ENCODE data around the gene NANOS3. TPM values are rescaled to one million over a fixed set of nuclear protein-coding genes. Genes with fewer than 3 reads are reported as not detected.
A peak's percentile ranks its signal among the peaks of the same experiment; 100 is the strongest.

The NANOS3 gene
- total and polyA plus RNA-seq, 9 of the 15 experiments (the other 6 are each of a cell fraction or from before 2014, with no cell fraction given) = not detected

DNA sequence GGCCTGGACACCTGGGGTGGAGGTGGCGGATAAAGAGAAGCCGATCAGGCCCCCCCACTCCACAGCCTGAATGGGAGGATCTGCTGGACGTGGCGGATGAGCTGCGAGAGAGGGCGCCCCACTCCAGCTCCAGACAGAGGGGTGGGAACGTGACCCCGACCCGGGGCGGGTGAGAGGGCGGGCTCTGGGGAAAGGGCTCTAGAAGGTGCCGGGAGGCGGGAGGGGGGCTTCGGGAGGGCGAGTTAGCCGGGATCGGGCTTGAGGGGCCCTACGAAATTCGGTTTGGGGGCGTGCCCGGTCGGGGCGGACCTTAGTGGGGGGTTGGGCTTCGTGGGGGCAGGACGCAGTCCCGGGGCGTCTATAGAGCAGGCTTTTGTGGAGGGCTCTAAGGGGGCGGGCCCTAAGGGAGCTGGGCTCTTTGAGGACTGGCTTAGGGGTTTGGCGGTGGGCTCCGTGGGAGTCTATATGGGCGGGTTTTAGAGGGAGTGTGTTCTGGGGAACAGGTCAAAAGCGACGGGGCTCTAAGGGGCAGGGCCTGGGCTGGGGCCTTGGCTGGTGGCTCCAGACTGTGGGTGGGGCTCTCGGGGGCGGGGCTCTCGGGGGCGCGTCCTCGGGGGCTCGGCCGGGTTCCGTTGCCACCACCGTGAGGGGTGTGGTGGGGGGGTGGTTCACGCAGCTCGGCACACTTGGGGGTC lies 4.1 kb upstream of the NANOS3 start (continued):
- TF ChIP-seq, protein P1, sequence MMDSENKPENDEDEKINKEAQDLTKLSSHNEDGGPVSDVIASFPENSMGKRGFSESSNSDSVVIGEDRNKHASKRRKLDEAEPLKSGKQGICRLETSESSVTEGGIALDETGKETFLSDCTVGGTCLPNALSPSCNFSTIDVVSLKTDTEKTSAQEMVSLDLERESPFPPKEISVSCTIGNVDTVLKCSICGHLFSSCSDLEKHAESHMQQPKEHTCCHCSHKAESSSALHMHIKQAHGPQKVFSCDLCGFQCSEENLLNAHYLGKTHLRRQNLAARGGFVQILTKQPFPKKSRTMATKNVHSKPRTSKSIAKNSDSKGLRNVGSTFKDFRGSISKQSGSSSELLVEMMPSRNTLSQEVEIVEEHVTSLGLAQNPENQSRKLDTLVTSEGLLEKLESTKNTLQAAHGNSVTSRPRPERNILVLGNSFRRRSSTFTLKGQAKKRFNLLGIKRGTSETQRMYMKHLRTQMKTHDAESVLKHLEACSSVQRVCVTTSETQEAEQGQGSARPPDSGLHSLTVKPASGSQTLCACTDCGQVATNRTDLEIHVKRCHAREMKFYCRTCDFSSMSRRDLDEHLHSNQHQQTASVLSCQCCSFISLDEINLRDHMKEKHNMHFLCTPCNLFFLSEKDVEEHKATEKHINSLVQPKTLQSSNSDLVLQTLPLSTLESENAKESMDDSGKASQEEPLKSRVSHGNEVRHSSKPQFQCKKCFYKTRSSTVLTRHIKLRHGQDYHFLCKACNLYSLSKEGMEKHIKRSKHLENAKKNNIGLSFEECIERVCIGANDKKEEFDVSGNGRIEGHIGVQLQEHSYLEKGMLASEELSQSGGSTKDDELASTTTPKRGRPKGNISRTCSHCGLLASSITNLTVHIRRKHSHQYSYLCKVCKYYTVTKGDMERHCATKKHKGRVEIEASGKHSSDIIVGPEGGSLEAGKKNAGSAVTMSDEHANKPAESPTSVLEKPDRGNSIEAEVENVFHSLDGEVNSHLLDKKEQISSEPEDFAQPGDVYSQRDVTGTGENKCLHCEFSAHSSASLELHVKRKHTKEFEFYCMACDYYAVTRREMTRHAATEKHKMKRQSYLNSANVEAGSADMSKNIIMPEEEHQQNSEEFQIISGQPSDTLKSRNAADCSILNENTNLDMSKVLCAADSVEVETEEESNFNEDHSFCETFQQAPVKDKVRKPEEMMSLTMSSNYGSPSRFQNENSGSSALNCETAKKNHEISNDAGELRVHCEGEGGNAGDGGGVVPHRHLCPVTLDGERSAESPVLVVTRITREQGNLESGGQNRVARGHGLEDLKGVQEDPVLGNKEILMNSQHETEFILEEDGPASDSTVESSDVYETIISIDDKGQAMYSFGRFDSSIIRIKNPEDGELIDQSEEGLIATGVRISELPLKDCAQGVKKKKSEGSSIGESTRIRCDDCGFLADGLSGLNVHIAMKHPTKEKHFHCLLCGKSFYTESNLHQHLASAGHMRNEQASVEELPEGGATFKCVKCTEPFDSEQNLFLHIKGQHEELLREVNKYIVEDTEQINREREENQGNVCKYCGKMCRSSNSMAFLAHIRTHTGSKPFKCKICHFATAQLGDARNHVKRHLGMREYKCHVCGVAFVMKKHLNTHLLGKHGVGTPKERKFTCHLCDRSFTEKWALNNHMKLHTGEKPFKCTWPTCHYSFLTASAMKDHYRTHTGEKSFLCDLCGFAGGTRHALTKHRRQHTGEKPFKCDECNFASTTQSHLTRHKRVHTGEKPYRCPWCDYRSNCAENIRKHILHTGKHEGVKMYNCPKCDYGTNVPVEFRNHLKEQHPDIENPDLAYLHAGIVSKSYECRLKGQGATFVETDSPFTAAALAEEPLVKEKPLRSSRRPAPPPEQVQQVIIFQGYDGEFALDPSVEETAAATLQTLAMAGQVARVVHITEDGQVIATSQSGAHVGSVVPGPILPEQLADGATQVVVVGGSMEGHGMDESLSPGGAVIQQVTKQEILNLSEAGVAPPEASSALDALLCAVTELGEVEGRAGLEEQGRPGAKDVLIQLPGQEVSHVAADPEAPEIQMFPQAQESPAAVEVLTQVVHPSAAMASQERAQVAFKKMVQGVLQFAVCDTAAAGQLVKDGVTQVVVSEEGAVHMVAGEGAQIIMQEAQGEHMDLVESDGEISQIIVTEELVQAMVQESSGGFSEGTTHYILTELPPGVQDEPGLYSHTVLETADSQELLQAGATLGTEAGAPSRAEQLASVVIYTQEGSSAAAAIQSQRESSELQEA (IDR thresholded peaks at IDR 0.05; ENCODE audit: low read depth) = no peak
- no peak for TF ChIP-seq RNF2 (IDR thresholded peaks at IDR 0.05)
- TF ChIP-seq MTA1 (IDR thresholded peaks at IDR 0.05; ENCODE audit: borderline replicate concordance) = peak; percentile 54; the same call in 1 of the 2 replicates
- TF ChIP-seq SRSF3 (IDR thresholded peaks at IDR 0.05; ENCODE audit: insufficient read depth, low read length) = no peak
- no peak for TF ChIP-seq CBFA2T3 (IDR thresholded peaks at IDR 0.05)
- TF ChIP-seq, protein P2, sequence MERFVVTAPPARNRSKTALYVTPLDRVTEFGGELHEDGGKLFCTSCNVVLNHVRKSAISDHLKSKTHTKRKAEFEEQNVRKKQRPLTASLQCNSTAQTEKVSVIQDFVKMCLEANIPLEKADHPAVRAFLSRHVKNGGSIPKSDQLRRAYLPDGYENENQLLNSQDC (CRISPR knock-in tag; IDR thresholded peaks at IDR 0.05) = no peak
- no peak for TF ChIP-seq ZNF263 (CRISPR knock-in tag; IDR thresholded peaks at IDR 0.05; ENCODE audit: borderline replicate concordance)
- TF ChIP-seq TEAD1 (CRISPR knock-in tag; IDR thresholded peaks at IDR 0.05) = no peak
- TF ChIP-seq, protein P3, sequence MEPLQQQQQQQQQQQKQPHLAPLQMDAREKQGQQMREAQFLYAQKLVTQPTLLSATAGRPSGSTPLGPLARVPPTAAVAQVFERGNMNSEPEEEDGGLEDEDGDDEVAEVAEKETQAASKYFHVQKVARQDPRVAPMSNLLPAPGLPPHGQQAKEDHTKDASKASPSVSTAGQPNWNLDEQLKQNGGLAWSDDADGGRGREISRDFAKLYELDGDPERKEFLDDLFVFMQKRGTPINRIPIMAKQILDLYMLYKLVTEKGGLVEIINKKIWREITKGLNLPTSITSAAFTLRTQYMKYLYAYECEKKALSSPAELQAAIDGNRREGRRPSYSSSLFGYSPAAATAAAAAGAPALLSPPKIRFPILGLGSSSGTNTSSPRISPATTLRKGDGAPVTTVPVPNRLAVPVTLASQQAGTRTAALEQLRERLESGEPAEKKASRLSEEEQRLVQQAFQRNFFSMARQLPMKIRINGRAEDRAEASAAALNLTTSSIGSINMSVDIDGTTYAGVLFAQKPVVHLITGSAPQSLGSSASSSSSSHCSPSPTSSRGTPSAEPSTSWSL (CRISPR knock-in tag; IDR thresholded peaks at IDR 0.05; ENCODE audit: borderline replicate concordance) = no peak
- TF ChIP-seq CHD1 (IDR thresholded peaks at IDR 0.05; ENCODE audit: low read length) = no peak
- no peak for TF ChIP-seq ZNF124 (CRISPR knock-in tag; IDR thresholded peaks at IDR 0.05)
- TF ChIP-seq CEBPG (CRISPR knock-in tag; IDR thresholded peaks at IDR 0.05) = no peak
- no peak for TF ChIP-seq CEBPG (tag; conservative IDR thresholded peaks at IDR 0.05 in 1 of 2, IDR thresholded peaks at IDR 0.05 in 1 of 2)
- 0 out of 2 replicates have a peak, but pooled peaks have one; percentile 36 for TF ChIP-seq TOE1 (IDR thresholded peaks at IDR 0.05; ENCODE audit: borderline replicate concordance)
- no peak for TF ChIP-seq TOE1 (CRISPR knock-in tag; IDR thresholded peaks at IDR 0.05; ENCODE audit: borderline replicate concordance, low read depth)
- TF ChIP-seq, protein P4, sequence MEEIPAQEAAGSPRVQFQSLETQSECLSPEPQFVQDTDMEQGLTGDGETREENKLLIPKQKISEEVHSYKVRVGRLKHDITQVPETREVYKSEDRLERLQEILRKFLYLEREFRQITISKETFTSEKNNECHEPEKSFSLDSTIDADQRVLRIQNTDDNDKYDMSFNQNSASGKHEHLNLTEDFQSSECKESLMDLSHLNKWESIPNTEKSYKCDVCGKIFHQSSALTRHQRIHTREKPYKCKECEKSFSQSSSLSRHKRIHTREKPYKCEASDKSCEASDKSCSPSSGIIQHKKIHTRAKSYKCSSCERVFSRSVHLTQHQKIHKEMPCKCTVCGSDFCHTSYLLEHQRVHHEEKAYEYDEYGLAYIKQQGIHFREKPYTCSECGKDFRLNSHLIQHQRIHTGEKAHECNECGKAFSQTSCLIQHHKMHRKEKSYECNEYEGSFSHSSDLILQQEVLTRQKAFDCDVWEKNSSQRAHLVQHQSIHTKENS (CRISPR knock-in tag; IDR thresholded peaks at IDR 0.05) = no peak
- no peak for TF ChIP-seq ELF1 (tag; IDR thresholded peaks at IDR 0.05)
